B cell (primary cell): ENCODE data around the gene GYS1. TPM values are rescaled to one million over a fixed set of nuclear protein-coding genes. Genes with fewer than 3 reads are reported as not detected.

Source experiments
- ATAC-seq: fragments of 200-7000 bp; cut with Tn5 transposase; one replicate; pipeline ENCODE4 v1.10.0; 2021; ENCODE audit warnings: low read depth, mild to moderate bottlenecking, moderate number of reproducible peaks, moderate library complexity
- CTCF ChIA-PET: fragments of 350-600 bp; sonication (Branson Sonifier 250); formaldehyde crosslinking; loops from one replicate; lab custom pipeline; 2021; ENCODE audit warnings: antibody characterized with exemption, inconsistent platforms; lab: Charles Lee
- POLR2A ChIA-PET: fragments of 350-600 bp; sonication (Branson Sonifier 250); formaldehyde crosslinking; loops from one replicate; lab custom pipeline; 2021; ENCODE audit warnings: antibody characterized with exemption; lab: Charles Lee
- DNase-seq: peaks from one replicate; pipeline ENCODE4 v3.0.0; 2013
- H2AFZ ChIP-seq: 2 replicates; pipeline ENCODE4 v1.6.1; 2012; ENCODE audit warnings: mild to moderate bottlenecking, low read depth, low read length; ENCODE audit not compliant: insufficient read depth, poor library complexity, severe bottlenecking
- H3K27ac ChIP-seq, 2 donors: 1 replicate in 1 of 2; 2 replicates in 1 of 2; pipeline ENCODE4 v1.5.1; 2012 to 2013; ENCODE audit warnings: low read length in 2 of 2, mild to moderate bottlenecking in 2 of 2, moderate library complexity in 1 of 2
- H3K27me3 ChIP-seq, 4 experiments: fragments of 200-600 bp in 1 of 4; sonication (generic) in 1 of 4; replicated peaks in 1 of 4; 1 replicate in 2 of 4; 2 replicates in 2 of 4; pipeline versions ENCODE4 v1.6.1 to v1.7.0; 2013 to 2016; ENCODE audit warnings: low read length in 3 of 4, mild to moderate bottlenecking in 2 of 4, mixed read lengths in 1 of 4, moderate library complexity in 1 of 4; ENCODE audit not compliant: insufficient read depth in 4 of 4, control insufficient read depth in 3 of 4; ENCODE audit errors: control extremely low read depth in 1 of 4
- H3K36me3 ChIP-seq, 2 experiments: replicated peaks in 1 of 2; 1 replicate in 1 of 2; 2 replicates in 1 of 2; pipeline versions ENCODE4 v1.6.1 to v1.7.1; 2013; ENCODE audit warnings: low read length in 1 of 2; ENCODE audit not compliant: insufficient read depth in 2 of 2, control insufficient read depth in 1 of 2; ENCODE audit errors: control extremely low read depth in 1 of 2, extremely low read depth in 1 of 2
- H3K4me1 ChIP-seq, 2 donors: fragments of 200-600 bp in 1 of 2; sonication (generic) in 1 of 2; 1 replicate in 1 of 2; 2 replicates in 1 of 2; pipeline versions ENCODE4 v1.5.1 to v1.6.1; 2013 to 2017; ENCODE audit warnings: low read length in 2 of 2; ENCODE audit not compliant: control insufficient read depth in 2 of 2, insufficient read depth in 2 of 2
- H3K4me2 ChIP-seq: replicated peaks from 2 replicates; pipeline ENCODE3; 2012; ENCODE audit warnings: mild to moderate bottlenecking, low read depth, low read length; ENCODE audit not compliant: poor library complexity, severe bottlenecking
- H3K4me3 ChIP-seq, 5 experiments: fragments of 200-600 bp in 1 of 5; sonication (generic) in 1 of 5; 1 replicate in 3 of 5; 2 replicates in 2 of 5; pipeline versions ENCODE4 v1.5.1 to v1.7.0; 2011 to 2016; ENCODE audit warnings: low read length in 4 of 5, mild to moderate bottlenecking in 4 of 5, low read depth in 2 of 5, control low read depth in 1 of 5, moderate library complexity in 1 of 5; ENCODE audit not compliant: insufficient read depth in 1 of 5; ENCODE audit errors: control extremely low read depth in 1 of 5, extremely low read depth in 1 of 5
- H3K79me2 ChIP-seq: fragments of 200-600 bp; sonication (generic); one replicate; pipeline ENCODE4 v1.6.0; 2016; ENCODE audit warnings: low read length; ENCODE audit not compliant: control insufficient read depth, insufficient read depth
- H3K9ac ChIP-seq: fragments of 200-600 bp; sonication (generic); 2 replicates; pipeline ENCODE4 v1.6.1; 2017; ENCODE audit warnings: mild to moderate bottlenecking, low read length, moderate library complexity
- H3K9me3 ChIP-seq, 3 donors: one replicate each; pipeline versions ENCODE4 v1.6.1 to v1.7.1; 2013; ENCODE audit warnings: low read length in 2 of 3; ENCODE audit not compliant: control insufficient read depth in 2 of 3, insufficient read depth in 1 of 3; ENCODE audit errors: control extremely low read depth in 1 of 3
- H4K20me1 ChIP-seq: 2 replicates; pipeline ENCODE4 v1.6.0; 2012; ENCODE audit warnings: mild to moderate bottlenecking, low read length; ENCODE audit not compliant: insufficient read depth, control insufficient read depth, poor library complexity, severe bottlenecking
- H3K27ac Mint-ChIP-seq: one replicate; pipeline ENCODE4 v1.8.0; 2021; ENCODE audit warnings: mixed read lengths
- H3K27me3 Mint-ChIP-seq: one replicate; pipeline ENCODE4 v1.8.0; 2021; ENCODE audit warnings: mixed read lengths
- H3K4me1 Mint-ChIP-seq: one replicate; pipeline ENCODE4 v1.8.0; 2021; ENCODE audit warnings: mixed read lengths
- H3K4me3 Mint-ChIP-seq: one replicate; pipeline ENCODE4 v1.8.0; 2021; ENCODE audit warnings: mixed read lengths
- H3K9me3 Mint-ChIP-seq: one replicate; pipeline ENCODE4 v1.8.0; 2022; ENCODE audit warnings: mixed read lengths; ENCODE audit not compliant: insufficient read depth
- EZH2 ChIP-seq: IDR thresholded peaks from 2 replicates; pipeline ENCODE4 v1.6.1; 2012; ENCODE audit warnings: borderline replicate concordance, low read depth, mild to moderate bottlenecking, moderate library complexity, low read length; ENCODE audit not compliant: insufficient read depth, poor library complexity, severe bottlenecking
- WGBS: methylation state at CpG from one replicate; pipeline ENCODE4 v1.1.5; 2013; ENCODE audit warnings: missing lambda C conversion rate; ENCODE audit not compliant: insufficient coverage; 5-methylcytosine and 5-hydroxymethylcytosine counted together
- intact Hi-C: fragments of 100-400 bp; cut with micrococcal nuclease; formaldehyde crosslinking; loops from one replicate; pipeline ENCODE4 v1.10.0; 2022
- polyA plus RNA-seq: library from polyadenylated mRNA; depleted of rRNA; stranded (reverse); fragments of >200 nt; gene quantifications from 2 replicates; pipeline ENCODE4 v1.2.3, GENCODE V29; 2012
- total RNA-seq, 2 donors: library from RNA; stranded (reverse); fragments of 120-200 nt in 1 of 2; gene quantifications; 1 replicate in 1 of 2; 2 replicates in 1 of 2; pipeline versions ENCODE4 v1.2.3 to v1.2.4, GENCODE V29; 2013 to 2022
- TF ChIP-seq, protein P1 (sequence below): fragments of 200-600 bp; IDR thresholded peaks from one replicate; pipeline ENCODE4 v1.8.0; 2022; ENCODE audit warnings: antibody characterized with exemption, mild to moderate bottlenecking

Gene GYS1
- total and polyA plus RNA-seq, 2 donors (not counting 1 experiment from before 2014, with no cell fraction given) = 28.9 to 62.7 TPM

DNA sequence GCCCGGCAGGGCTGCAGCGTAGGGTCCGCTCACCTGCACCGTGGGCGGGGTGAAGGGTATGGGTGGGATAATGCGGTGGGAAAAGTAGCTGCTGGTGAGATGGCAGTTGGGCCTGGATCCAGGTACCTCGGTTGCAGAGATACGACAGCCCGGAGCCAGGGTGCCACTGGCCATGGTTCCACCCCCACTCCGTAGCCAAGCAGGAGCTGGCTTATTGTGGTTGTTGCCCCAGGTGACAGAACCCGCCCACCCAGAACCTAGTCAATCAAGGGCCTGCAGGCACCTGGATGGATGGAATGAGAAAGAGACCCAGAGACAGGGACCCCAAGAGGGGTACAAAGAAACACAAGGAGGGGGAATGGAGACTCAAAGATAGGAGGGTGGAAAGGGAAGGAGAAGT, 27.2 kb upstream of the GYS1 start:
- H3K79me2 ChIP-seq = no peaks in the 10 kb centered on the region
- H3K27me3 ChIP-seq = peaks cover 0 to 9% (median 2%) of the 10 kb centered on the region in 4 experiments
- peaks cover 3% of the 10 kb centered on the region for H3K27me3 Mint-ChIP-seq
- H3K36me3 ChIP-seq = no peaks in the 10 kb centered on the region
- no peaks in the 10 kb centered on the region for H4K20me1 ChIP-seq
- WGBS = 90% methylated on average over 9 of the region's 11 CpGs
- no peak for TF ChIP-seq EZH2
- TF ChIP-seq, protein P1, sequence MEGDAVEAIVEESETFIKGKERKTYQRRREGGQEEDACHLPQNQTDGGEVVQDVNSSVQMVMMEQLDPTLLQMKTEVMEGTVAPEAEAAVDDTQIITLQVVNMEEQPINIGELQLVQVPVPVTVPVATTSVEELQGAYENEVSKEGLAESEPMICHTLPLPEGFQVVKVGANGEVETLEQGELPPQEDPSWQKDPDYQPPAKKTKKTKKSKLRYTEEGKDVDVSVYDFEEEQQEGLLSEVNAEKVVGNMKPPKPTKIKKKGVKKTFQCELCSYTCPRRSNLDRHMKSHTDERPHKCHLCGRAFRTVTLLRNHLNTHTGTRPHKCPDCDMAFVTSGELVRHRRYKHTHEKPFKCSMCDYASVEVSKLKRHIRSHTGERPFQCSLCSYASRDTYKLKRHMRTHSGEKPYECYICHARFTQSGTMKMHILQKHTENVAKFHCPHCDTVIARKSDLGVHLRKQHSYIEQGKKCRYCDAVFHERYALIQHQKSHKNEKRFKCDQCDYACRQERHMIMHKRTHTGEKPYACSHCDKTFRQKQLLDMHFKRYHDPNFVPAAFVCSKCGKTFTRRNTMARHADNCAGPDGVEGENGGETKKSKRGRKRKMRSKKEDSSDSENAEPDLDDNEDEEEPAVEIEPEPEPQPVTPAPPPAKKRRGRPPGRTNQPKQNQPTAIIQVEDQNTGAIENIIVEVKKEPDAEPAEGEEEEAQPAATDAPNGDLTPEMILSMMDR = no peak
- ChIA-PET POLR2A (interaction anchor here (0.6 to 1.4 kb wide), 4 partner anchors 23 to 232 kb away, joined by 4 to 5 read pairs (median 4); partner anchors contain the start of genes GYS1, LIN7B and RUVBL2), CTCF (interaction anchor here (1.0 kb wide), 1 partner anchor 50 kb away, joined by 3 read pairs; no protein-coding TSS in a partner anchor)
- no peak for DNase-seq
- intact Hi-C loops = no loop called here
- peaks cover 34% of the 10 kb centered on the region for H3K4me1 Mint-ChIP-seq
- no peaks in the 10 kb centered on the region for H3K9me3 Mint-ChIP-seq
- peak overlapping the region; percentile 89 for H3K4me3 Mint-ChIP-seq
- no peaks in the 10 kb centered on the region for H3K9me3 ChIP-seq
- H2AFZ ChIP-seq = no peak overlapping the region
- H3K4me3 ChIP-seq = no peak overlapping the region
- ATAC-seq = no peak
- peak overlapping the region; percentile 32 for H3K4me2 ChIP-seq
- no peak overlapping the region for H3K27ac ChIP-seq
- no peak overlapping the region for H3K9ac ChIP-seq
- peaks cover 25 to 40% of the 10 kb centered on the region in 2 donors for H3K4me1 ChIP-seq
- H3K27ac Mint-ChIP-seq = no peak overlapping the region

DNA sequence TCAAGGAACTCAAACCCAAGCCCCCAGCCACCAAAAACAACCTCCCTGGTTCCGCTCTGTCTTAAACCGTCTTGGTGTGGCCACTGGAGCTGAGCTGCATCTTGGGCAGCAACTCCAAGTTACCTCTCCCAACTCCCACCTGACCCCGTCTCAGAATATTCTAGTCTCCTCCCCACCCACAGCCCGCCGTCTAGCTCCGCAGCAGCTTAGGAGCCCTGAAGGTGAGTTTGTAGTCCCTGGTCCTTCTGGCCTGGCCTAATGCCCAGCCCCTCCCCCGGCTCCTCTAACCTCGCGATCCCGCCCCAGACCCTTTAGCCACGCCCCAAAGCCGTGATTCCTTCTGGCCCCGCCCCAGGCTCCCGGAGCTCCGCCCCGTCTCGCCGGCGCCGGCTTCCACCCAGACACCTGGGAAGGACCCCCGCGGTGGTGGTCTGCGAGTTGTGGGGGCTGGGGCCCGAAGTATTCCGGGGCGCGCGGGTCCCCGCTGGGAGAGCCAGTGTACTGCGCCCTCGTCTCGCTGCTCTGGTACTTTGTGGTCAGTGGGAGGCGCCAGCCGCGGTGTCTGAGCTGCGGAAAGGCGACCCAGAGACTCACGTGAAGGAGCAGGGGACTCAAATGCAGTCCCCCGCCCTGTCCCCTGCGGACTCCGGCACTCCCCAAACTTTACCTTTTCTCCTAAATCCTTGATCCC, 26.3 kb upstream of the GYS1 start:
- no peak for TF ChIP-seq EZH2
- TF ChIP-seq, protein P1 = no peak
- Histone ChIP-seq H3K4me1 (peaks cover 25 to 40% of the 10 kb centered on the region in 2 donors), H3K4me3 (peak overlapping the region in 4 of 5 experiments; percentile 52 to 73 (median 60)), H4K20me1 (no peaks in the 10 kb centered on the region), H2AFZ (peak overlapping the region; percentile 88), H3K27me3 (peaks cover 0 to 9% (median 2%) of the 10 kb centered on the region in 4 experiments), H3K36me3 (peaks cover 0 to 4% of the 10 kb centered on the region in 2 experiments), H3K79me2 (no peaks in the 10 kb centered on the region), H3K4me2 (peak overlapping the region; percentile 99), H3K9me3 (no peaks in the 10 kb centered on the region), H3K9ac (peak overlapping the region; percentile 72), H3K27ac (no peak overlapping the region)
- Mint-ChIP-seq H3K4me1 (peaks cover 34% of the 10 kb centered on the region), H3K27me3 (no peaks in the 10 kb centered on the region), H3K27ac (peak overlapping the region; percentile 64), H3K4me3 (peak overlapping the region; percentile 89), H3K9me3 (no peaks in the 10 kb centered on the region)
- WGBS = 12% methylated on average over 39 of the region's 41 CpGs
- intact Hi-C loops = loop anchor here (2.0 kb wide), 1 partner anchor 27 kb away; the partner anchor contains the start of genes GYS1 and RUVBL2
- DNase-seq (peak; percentile 78), ATAC-seq (peak; percentile 61)
- POLR2A ChIA-PET = interaction anchor here (0.6 to 1.4 kb wide), 7 partner anchors 22 to 878 kb away, joined by 3 to 6 read pairs (median 4); partner anchors contain the start of genes GYS1, LIN7B and RUVBL2
- CTCF ChIA-PET = interaction anchor here (0.7 to 1.9 kb wide), 6 partner anchors 15 to 55 kb away, joined by 3 to 10 read pairs (median 3); no protein-coding TSS in a partner anchor
